ENCODE data around the gene RNF8. TPM values are rescaled to one million over a fixed set of nuclear protein-coding genes. Genes with fewer than 3 reads are reported as not detected.
A peak's percentile ranks its signal among the peaks of the same experiment; 100 is the strongest.

The RNF8 gene
- total and polyA plus RNA-seq, 10 donors, result 8.0 to 15.6 (median 13.1) TPM

DNA sequence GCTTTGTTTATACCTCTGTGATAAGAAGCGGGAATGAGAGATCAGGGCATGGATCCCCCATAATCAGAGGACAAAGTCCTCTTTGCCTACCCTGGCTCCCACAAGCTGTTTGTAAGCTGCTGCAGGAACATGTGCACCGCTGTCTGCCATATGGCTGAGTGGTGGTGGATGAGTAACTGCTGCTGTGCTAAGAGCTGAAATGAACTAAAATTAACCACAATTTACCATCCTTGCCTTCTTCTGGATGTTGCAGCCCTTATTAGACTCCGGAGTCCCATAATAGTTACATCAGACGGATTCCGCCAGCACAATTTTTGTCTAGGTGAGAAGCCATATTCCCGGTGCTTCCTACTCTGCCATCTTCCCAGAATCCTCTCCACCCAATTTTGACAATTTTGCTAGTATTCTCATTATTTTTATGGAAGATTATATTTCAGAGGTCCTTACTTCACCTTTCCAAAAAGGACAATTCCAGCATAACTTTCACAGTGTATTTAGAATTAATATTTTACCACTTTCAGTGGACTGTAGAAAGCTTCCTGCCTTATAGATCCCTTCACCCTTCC lies 73.2 kb downstream of the RNF8 start:
- DNase-seq, result no peak
- no peak overlapping the region for H3K27ac ChIP-seq
- peaks cover 0 to 12% (median 0%) of the 10 kb centered on the region in 7 donors for H3K27me3 ChIP-seq (replicated peaks in 1 of 7)
- WGBS, 5 donors, result 86 to 94% (median 93%) methylated on average over 6 of the region's 6 CpGs
- no peak for TF ChIP-seq POLR2A (IDR thresholded peaks at IDR 0.05)
- TF ChIP-seq, protein P1, sequence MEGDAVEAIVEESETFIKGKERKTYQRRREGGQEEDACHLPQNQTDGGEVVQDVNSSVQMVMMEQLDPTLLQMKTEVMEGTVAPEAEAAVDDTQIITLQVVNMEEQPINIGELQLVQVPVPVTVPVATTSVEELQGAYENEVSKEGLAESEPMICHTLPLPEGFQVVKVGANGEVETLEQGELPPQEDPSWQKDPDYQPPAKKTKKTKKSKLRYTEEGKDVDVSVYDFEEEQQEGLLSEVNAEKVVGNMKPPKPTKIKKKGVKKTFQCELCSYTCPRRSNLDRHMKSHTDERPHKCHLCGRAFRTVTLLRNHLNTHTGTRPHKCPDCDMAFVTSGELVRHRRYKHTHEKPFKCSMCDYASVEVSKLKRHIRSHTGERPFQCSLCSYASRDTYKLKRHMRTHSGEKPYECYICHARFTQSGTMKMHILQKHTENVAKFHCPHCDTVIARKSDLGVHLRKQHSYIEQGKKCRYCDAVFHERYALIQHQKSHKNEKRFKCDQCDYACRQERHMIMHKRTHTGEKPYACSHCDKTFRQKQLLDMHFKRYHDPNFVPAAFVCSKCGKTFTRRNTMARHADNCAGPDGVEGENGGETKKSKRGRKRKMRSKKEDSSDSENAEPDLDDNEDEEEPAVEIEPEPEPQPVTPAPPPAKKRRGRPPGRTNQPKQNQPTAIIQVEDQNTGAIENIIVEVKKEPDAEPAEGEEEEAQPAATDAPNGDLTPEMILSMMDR (IDR thresholded peaks at IDR 0.05 in 8 of 11, conservative IDR thresholded peaks at IDR 0.05 in 3 of 11), result no peak
- TF ChIP-seq POLR2AphosphoS5 (IDR thresholded peaks at IDR 0.05), result no peak
- H3K9me3 ChIP-seq, result peaks cover 0 to 20% (median 0%) of the 10 kb centered on the region in 8 donors
- no peak overlapping the region for H3K4me3 ChIP-seq
- H3K4me1 ChIP-seq, result peaks cover 0 to 1% (median 0%) of the 10 kb centered on the region in 6 donors
- intact Hi-C loops (cut with DNase I; ENCODE audit: low total_unique reads), result no loop called here
- no peaks in the 10 kb centered on the region for H3K36me3 ChIP-seq

DNA sequence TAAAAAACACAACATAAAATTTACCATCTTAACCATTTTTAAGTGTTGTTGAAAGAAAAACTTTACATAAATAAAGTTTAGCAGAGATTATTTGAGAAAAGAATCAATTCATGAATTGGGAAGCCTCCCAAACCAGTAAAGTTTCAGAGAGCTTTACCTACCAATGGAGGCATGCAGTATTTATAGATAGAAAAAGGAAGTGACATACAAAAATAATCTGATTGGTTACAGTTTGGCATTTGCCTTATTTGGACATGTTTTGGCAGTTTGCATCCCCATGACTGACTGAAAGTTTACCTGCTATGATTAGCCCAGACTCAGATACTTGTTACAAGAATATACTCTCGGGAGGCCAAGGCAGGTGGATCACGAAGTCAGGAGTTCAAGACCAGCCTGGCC lies 75.6 kb downstream of the RNF8 start:
- Histone ChIP-seq H3K27me3 (replicated peaks in 1 of 7) (peaks cover 0 to 12% (median 0%) of the 10 kb centered on the region in 7 donors), H3K27ac (no peak overlapping the region), H3K4me1 (peaks cover 8 to 20% (median 17%) of the 10 kb centered on the region in 6 donors), H3K4me3 (no peak overlapping the region), H3K36me3 (no peaks in the 10 kb centered on the region), H3K9me3 (peaks cover 0 to 20% (median 0%) of the 10 kb centered on the region in 8 donors)
- DNase-seq, result no peak
- intact Hi-C loops (cut with DNase I; ENCODE audit: low total_unique reads), result no loop called here
- TF ChIP-seq POLR2A (IDR thresholded peaks at IDR 0.05) (no peak), POLR2AphosphoS5 (IDR thresholded peaks at IDR 0.05) (no peak)
- TF ChIP-seq, protein P1 (IDR thresholded peaks at IDR 0.05 in 8 of 11, conservative IDR thresholded peaks at IDR 0.05 in 3 of 11), result no peak
- WGBS, 5 donors, result 72 to 90% (median 84%) methylated on average over 2 of the region's 2 CpGs

DNA sequence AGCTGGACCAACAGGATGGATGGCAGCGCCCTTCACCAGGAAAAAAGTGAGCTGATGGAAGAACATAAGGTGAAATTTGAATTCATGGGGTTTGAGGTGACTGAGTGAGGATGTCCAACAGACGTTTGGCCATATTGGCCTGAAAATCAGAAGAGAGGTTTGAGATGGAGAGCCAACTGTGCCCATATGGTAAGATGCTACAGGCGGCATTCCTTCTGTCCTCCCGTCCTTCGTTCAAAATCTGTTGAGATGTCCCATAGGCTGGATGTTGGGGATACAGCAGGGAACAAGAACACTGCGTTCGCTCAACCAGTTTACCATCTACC lies 78.8 kb downstream of the RNF8 start:
- H3K27me3 ChIP-seq (replicated peaks in 1 of 7), result peaks cover 0 to 6% (median 0%) of the 10 kb centered on the region in 7 donors
- 9 to 18% (median 14%) methylated on average over 7 of the region's 7 CpGs for WGBS, 5 donors
- TF ChIP-seq, protein P1 (IDR thresholded peaks at IDR 0.05 in 8 of 11, conservative IDR thresholded peaks at IDR 0.05 in 3 of 11), result no peak
- TF ChIP-seq POLR2AphosphoS5 (IDR thresholded peaks at IDR 0.05) (no peak), POLR2A (IDR thresholded peaks at IDR 0.05) (no peak)
- no peak for DNase-seq
- peaks cover 0 to 9% (median 0%) of the 10 kb centered on the region in 8 donors for H3K9me3 ChIP-seq
- intact Hi-C loops (cut with DNase I; ENCODE audit: low total_unique reads), result no loop called here
- peak overlapping the region; percentile 90 to 97 (median 96) for H3K27ac ChIP-seq
- H3K4me1 ChIP-seq, result peaks cover 15 to 43% (median 34%) of the 10 kb centered on the region in 6 donors
- peaks cover 0 to 23% (median 20%) of the 10 kb centered on the region in 6 donors for H3K36me3 ChIP-seq
- peak overlapping the region; percentile 77 to 94 (median 92) for H3K4me3 ChIP-seq

DNA sequence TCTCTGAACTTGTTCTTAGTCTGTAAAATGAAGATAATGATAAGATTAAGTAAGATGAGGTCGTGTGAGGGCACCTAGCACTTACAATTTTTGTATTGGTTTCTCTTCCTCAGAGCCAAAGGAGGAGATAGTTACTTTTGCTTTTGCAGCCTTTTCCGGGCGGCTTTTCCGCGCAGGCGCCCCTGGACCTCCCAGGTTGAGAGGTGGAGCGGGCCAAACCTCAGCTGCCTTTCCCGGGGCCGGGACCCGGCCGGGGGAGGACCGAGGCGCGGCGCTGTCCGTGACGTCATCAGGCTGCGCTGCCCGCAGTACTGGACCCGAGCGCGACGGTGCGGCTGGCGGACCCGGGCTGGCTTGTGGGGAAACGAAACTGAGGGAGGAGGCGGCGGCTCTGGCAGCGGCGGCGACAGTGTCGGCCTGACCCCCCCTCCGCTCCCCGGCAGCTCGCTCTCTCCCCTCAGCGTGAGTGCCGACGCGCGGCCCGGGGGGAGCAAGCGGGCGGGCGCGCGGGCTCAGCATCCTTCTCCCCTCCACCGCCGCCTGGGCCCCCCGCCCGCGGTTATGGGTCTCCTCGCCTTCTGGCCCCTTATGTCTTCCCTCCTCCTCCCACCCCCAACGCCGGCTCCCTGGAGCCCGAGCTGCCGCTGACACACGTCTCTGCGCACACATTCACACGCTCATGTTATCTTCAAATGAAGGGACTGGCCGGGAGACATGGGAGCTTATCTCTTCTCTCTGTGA lies 79.3 kb downstream of the RNF8 start, which contains the start of gene CMTR1:
TSS of gene CMTR1 (plus strand) at position 306 of the 741 bp plus-strand sequence. CDS start 2,409 bp downstream, outside the sequence.
- Histone ChIP-seq H3K4me3 (peak within 1 kb of the TSS; percentile 77 to 94 (median 92)), H3K4me1 (peaks cover 15 to 49% (median 34%) of the 10 kb centered on the region in 6 donors), H3K27ac (peak within 1 kb of the TSS; percentile 90 to 97 (median 96)), H3K27me3 (replicated peaks in 1 of 7) (peaks cover 0 to 6% (median 0%) of the 10 kb centered on the region in 7 donors), H3K36me3 (peaks cover 0 to 29% (median 25%) of the 10 kb centered on the region in 6 donors), H3K9me3 (peaks cover 0 to 9% (median 0%) of the 10 kb centered on the region in 8 donors)
- 0 to 1% (median 0%) methylated on average over 35 to 58 of the region's 61 CpGs for WGBS, 5 donors
- peak; percentile 99 for DNase-seq
- intact Hi-C loops (cut with DNase I; ENCODE audit: low total_unique reads), result no loop called here
- TF ChIP-seq, protein P1 (IDR thresholded peaks at IDR 0.05 in 8 of 11, conservative IDR thresholded peaks at IDR 0.05 in 3 of 11), result peak in 5 of 11 experiments; percentile 12 to 27 (median 20)
- TF ChIP-seq POLR2A (IDR thresholded peaks at IDR 0.05) (peak in 2 of 3 donors; percentile 49 to 67), POLR2AphosphoS5 (IDR thresholded peaks at IDR 0.05) (peak; percentile 94 to 98 (median 97))
